Loucy (cell line): ENCODE results near the gene ATP2A2.

Experiments used
- EZH2phosphoT487 ChIP-seq: fragments of 200-600 bp; IDR thresholded peaks from 2 replicates; pipeline ENCODE4 v1.6.1; 2018; ENCODE audit warnings: antibody characterized with exemption, mild to moderate bottlenecking, moderate library complexity, borderline replicate concordance
- TF ChIP-seq, protein P1 (sequence below): fragments of 200-600 bp; sonication (generic); conservative IDR thresholded peaks from 2 replicates; pipeline ENCODE4 v1.5.1; 2014; ENCODE audit warnings: mild to moderate bottlenecking, antibody characterized with exemption, low read length

DNA sequence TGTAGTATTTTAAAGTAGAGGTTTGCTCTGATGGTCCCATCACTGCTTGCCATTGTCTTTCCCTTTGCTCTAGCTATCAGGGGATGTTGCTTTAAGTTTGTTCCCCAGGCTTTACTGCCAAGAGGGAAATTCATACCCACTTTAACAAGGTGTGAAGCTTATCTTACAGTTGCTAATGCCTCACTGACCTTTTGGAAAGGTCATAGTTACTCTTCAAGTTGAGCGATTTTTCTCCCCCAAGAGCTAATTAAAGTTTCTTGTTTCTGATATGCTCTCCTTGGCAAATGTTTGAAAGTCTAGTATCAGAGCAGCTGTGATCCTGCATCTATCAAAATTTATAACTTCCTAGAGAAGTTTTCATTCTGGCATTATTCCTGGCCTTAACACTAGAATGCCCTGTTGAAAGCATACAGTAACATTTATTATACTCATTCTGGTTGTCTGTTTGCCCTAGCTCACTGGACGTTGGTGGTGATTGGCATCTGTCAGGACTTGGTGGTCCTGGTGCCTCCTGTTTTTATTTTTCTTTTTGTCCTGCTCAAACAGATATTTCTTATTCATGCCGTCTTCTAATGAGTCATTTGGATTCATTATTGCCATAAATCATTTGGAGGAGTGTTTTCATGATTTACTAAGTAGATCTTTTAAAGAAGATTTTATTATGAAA, 8.1 kb downstream of the ATP2A2 start:
- TF ChIP-seq, protein P1, sequence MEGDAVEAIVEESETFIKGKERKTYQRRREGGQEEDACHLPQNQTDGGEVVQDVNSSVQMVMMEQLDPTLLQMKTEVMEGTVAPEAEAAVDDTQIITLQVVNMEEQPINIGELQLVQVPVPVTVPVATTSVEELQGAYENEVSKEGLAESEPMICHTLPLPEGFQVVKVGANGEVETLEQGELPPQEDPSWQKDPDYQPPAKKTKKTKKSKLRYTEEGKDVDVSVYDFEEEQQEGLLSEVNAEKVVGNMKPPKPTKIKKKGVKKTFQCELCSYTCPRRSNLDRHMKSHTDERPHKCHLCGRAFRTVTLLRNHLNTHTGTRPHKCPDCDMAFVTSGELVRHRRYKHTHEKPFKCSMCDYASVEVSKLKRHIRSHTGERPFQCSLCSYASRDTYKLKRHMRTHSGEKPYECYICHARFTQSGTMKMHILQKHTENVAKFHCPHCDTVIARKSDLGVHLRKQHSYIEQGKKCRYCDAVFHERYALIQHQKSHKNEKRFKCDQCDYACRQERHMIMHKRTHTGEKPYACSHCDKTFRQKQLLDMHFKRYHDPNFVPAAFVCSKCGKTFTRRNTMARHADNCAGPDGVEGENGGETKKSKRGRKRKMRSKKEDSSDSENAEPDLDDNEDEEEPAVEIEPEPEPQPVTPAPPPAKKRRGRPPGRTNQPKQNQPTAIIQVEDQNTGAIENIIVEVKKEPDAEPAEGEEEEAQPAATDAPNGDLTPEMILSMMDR = no peak
- no peak for TF ChIP-seq EZH2phosphoT487
